Measurements from ENCODE around the gene WNK4. TPM values are rescaled to one million over a fixed set of nuclear protein-coding genes. Genes with fewer than 3 reads are reported as not detected.

The WNK4 gene
- total and polyA plus RNA-seq, 9 of the 15 experiments (the other 6 are each of a cell fraction or from before 2014, with no cell fraction given) = 0.32 to 25.8 (median 4.5) TPM

- TF ChIP-seq MGA (IDR thresholded peaks at IDR 0.05) (peak; percentile 74), BMI1 (IDR thresholded peaks at IDR 0.05; ENCODE audit: low read length) (no peak), XRCC5 (IDR thresholded peaks at IDR 0.05; ENCODE audit: low read depth, low read length) (peak; percentile 41; the same call in 1 of the 2 replicates), THAP12 (CRISPR knock-in tag; IDR thresholded peaks at IDR 0.05) (peak; percentile 79; the same call in 1 of the 2 replicates), MLX (CRISPR knock-in tag; conservative IDR thresholded peaks at IDR 0.05) (0 out of 4 replicates have a peak, but pooled peaks of 1 of the 2 experiments have one; percentile 62), KDM5B (IDR thresholded peaks at IDR 0.05; ENCODE audit: insufficient replicate concordance, low read depth, low read length) (peak; percentile 64), TARDBP (IDR thresholded peaks at IDR 0.05) (0 out of 2 replicates have a peak, but pooled peaks have one; percentile 14), ELK3 (CRISPR knock-in tag; IDR thresholded peaks at IDR 0.05) (no peak), MBD2 (IDR thresholded peaks at IDR 0.05; ENCODE audit: borderline replicate concordance, low read depth) (peak; percentile 81), HDAC2 (IDR thresholded peaks at IDR 0.05) (peak; percentile 100)
These were observed 52.7 kb downstream of the WNK4 start, which contains the start of gene PSME3 (continued) for GRCh38 chr17:42832934-42833766.

All from K562 (cell line).